GM18909 (cell line): ENCODE results near the gene WDFY3.
"Not testable (repeated sequence)": the region's sequence is repeated elsewhere in the genome, so short reads cannot be mapped to it uniquely, and the experiment has no call there.

Experiments
- ATAC-seq: cut with Tn5 transposase; IDR thresholded peaks from one replicate; pipeline ENCODE4 v1.9.1; 2021; ENCODE audit warnings: mild to moderate bottlenecking; ENCODE audit not compliant: unreplicated experiment, poor library complexity

WDFY3 gene

DNA sequence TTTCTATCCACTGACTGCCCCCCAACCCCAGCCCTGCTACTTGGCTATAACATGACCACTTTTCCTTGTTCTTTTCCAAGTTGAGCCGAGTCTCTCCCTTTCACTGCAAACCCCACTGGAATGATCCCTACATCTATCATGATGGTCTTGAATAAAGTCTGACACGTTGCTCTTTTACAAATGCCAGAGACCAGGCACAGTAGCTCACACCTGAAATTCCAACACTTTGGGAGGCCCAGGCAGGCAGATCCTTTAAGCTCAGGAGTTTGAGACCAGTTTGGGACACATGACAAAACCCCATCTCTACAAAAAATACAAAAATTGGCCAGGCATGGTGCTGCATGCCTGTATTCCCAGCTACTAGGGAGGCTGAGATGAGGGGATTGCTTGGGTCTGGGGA, 100.9 kb downstream of the WDFY3 start:
- ATAC-seq = no peak

DNA sequence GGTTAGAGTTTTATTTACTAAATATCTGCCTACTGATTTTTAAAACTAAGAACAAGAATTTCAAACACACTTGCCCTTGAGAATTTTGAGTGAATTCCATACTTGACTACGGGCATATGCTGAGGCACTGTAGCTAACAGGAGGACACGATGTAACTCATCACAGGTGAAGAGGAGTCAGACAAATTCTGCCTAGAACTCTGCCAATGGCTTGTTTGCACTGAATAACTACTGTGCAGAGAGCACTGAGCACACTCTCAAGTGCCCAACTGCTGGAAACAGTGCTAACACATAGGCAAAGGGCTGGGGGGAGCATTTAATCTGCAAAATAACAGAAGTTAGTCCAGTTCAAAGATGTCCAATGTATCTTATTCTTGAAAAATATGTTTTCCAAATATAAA, 104.4 kb downstream of the WDFY3 start:
- no peak for ATAC-seq

DNA sequence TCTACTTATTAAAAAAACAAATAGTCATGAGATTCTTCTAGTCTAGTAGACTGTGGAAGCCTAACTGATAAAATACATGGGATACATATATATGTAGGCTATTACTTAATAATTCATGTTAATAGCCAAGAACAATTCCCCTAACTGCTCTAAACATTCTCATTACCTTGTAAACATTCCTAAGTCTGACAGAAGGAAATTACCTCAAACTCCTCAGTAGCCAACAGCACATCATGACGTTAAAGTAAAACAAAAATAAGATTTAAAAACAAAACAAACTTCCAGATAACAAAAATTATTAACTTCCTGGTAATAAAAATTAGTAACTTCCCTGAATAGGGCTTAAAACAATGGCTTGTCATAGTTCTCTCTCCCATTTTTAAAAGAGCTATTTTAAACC, 109.2 kb downstream of the WDFY3 start:
- no peak for ATAC-seq

DNA sequence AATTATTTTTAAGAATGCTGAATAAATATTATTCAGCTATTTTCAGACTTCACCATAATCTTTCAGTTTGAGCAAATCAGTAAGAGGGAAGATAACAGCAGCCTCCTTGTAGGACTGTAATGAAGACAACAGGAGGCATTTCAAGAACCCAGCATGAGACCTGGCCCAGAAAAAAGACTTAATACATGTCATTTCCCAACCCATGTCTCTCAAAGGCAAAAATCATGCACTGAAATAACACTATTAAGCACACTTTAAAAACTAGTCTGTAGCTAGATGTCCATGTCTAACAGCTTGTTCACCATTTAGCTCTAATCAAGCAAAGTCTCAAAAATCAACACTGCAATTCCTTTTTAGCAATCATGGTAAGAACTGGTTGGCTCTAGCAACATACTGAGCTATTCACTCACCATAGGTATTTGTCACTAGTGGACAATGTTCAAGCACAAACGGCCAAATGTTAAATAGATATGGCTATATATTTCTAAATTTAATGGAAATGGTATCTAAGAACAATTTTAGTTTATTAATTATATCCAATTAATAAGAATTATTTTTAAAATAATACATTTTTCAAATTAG, 109.9 kb downstream of the WDFY3 start:
- no peak for ATAC-seq

DNA sequence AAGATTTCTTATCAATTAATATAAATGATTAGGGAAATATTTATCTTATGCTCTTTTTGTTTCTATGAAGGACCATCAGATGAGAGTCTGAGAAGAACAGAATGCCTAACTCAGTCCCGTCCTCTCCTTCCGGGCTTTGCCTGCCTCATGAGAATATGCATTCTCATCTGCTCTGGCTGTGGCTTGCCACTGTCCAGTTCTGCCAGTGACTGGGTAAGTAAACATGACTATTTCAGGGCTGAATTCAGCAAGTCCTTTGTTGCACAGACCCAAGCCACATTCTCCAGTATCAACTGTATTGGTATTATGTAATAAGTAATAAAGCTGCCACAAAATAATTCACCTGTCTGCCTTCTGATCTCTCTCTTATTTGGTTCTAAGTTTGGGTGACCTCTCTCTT, 110.7 kb downstream of the WDFY3 start:
- no peak for ATAC-seq

DNA sequence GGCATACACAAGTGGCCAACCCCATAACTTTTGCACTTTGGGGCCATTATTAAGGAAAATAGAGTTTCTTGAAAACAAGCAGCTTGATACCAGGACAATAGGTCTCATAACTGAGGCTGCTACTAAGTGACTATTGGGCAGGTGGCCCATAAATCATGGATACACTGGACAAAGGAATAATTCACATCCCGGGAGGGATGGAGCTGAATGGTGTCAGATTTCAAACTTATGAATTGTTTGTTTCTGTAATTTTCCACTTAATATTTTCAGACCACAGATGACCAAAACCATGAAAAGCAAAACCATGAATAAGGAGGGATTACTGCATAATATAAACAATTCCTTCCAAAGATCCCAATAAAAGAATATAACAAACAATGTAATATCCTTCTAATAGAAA, 114.4 kb downstream of the WDFY3 start:
- no peak for ATAC-seq

DNA sequence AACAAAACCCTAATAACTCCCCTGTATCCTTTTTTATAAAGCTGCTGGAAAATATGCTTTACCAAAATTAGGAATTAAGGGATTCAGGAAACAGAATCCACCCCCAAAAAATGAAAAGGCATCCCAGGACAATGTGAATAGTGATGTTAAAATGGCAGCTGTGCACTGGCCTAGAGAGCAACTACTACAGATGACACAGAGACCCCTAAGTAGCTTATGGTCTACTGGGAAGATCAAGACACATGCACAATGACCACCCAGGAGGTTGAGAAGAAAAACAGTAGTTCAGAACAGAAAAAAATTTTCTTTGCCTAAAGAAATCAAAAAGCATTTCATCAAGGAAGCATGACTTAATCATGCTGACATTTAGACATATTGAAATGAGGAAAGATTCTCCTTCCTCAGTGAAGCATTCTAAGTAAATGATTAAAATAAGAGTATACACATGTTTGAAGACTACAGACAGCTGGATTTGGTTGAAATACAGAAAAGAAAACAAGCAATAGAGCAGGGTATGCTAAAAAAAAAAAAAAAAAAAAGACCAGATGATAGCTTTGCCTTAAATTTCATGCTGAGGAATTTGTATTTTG, 117.3 kb downstream of the WDFY3 start:
- ATAC-seq = no peak

DNA sequence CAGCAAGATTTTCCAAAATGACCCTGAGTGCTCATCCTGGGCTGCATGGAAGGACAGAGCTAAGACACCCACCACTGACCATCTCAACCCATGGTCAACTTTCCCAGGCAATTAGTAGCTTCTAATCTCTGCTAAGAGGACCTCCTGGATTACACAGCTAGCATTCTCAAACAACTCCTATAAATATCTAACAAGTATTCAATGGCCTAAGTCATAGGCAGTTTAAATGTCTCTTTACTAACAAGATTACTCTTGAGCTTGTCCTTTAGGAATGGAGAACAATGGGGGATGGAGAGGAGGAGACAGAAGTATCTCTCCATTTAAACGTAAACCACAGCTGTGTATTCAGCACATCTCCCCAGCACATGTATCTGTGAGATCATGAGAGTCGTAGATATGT, 118.1 kb downstream of the WDFY3 start:
- no peak for ATAC-seq

DNA sequence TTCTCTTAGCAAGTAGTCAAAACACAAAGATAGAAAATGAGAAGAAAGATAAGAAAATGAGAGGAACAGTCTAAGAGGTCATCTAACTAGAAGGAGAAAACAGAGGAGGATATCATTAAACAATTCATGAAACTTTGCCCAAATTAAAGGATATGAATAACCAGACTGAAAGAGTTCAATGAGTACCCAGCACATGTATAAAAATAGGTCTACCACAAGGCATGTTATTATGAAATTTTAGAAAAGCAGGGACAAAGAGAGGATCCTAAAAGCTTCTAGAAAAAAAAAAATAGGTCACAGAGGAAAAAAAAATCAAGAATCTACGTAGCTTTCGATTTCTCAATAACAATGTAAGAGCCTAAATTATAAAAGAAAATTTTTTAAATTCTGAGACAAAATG, 118.5 kb downstream of the WDFY3 start:
- no peak for ATAC-seq

DNA sequence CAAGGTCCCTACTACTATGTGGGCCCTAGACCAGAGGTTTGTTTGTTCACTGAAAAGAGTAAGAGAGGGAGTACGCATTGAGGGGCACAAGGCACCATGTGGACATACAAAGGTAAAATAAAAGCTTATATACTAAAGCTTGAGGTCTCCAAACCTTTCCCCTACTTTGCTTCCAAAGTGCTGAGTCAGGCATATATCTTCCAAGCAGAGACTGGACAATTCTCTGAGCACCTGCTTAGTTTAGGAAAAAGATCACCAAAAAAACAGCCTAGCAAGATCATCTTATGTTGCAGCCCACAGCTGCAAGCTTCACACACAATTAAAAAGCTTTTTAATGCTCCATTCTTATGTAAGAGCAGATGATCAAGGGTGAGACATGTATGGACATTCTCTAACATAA, 119.5 kb downstream of the WDFY3 start:
- no peak for ATAC-seq

DNA sequence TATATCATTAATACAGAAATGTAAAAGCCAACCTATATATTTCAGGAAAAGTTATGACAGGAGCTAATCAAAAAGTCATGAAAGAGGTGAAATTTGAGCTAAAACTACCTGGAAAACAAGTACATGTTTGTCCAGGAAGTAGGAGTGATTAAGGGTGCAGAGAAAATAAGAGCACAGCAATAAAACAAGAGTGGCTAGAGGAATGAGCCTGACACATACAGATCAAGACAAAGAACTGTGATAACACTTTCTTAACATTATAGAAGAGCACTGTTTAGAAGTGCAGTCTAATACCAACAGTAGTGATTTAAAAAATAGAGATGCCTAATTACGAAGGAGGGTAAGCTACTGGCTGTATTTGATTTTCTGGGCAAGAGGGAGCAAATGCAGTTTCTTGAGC, 125.1 kb downstream of the WDFY3 start:
- no peak for ATAC-seq

DNA sequence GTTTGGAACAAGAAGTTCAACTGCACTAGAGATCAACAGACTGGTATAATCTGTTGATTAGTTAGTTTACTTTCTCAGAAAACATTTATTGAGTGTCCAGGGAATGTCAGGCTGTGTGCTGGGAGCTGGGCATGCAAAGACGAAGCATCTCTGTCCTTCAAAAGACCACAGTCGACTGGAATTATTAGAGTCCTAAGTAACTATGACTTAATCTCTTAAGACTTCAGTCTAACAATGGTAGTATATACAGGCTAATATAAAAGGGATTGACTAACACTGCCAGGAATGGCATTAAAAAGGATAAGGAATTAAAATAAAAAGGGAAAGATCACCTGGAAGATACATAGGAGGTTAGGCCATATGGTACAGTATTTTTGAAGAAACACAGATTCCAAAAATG, 128.7 kb downstream of the WDFY3 start:
- no peak for ATAC-seq

DNA sequence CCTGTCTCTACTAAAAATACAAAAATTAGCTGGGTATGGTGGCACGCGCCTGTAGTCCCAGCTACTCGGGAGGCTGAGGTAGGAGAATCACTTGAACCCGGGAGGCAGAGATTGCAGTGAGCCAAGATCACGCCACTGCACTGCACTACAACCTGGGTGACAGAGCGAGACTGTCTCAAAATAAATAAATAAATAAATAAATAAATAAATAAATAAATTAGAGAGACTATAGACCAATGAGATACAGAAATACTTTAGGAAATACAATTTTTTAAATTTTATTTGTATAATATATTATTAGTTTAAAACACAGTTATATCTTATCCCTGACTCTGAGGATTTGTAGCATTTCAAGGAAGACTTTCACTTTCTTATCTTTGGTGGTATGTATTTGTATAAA, 136.9 kb downstream of the WDFY3 start:
- ATAC-seq = not testable (repeated sequence)

DNA sequence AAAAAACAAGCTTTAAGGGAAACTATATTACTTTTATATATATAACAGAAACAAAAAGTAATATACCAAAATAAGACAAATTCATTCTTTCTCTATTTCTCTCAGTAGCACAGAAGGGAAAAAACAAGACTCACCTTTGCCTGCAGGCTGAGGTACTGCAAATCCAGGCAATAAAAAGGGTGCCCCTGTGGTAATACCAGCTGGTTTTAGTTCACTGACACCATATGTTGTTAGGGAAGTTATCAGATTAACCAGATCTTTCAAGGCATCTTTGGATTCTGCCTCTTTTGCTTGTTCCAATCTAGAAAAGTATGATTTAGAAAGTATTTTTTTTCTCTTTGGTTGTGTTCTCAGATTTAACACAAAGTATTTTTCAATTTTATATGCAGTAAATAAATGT, 139.8 kb downstream of the WDFY3 start:
- ATAC-seq = no peak

DNA sequence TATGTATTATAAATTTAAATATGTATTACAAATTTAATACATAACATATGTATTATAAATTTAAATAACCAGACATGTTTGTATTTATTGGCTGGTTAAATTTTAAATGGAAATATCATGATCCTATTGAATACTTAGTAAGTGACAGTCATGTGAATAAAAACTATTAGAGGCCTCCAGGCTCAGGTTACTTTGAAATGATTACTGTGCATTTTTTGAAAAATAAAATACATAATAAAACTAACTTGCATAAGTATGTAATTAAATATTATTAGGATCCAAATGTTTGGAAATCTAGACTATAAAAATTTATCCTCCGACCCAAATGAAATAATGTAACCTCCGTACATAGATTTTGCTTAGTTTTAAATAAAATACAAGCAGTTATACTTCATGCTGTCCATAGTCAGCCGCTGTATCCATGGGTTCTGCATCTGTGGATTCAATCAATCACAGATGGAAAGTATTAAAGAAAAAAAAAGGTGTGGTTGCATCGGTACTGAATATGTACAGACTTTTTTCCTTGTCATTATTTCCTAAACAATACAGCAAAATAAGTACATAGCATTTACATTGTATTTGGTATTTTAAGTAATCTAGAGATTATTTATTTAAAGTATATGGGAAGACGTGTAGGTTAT, 140.7 kb downstream of the WDFY3 start:
- ATAC-seq = no peak

DNA sequence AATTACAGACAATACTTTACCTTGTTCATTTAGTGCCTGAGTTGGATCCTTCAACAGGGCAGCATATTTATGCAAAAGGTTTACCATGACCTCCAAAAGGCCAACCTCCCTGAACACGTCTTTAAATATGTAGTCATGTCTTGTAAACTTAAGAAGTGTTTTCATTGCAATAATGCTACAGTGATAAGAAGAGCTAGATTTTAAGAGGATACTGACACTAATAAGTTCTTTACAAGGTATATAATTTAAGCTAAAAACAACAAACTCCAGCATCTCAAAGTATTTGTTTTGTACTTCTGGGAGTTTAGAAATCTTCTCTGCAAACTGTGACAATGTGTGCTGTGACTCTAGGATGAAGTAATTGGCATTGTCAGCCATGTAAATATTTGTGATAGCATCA, 145.4 kb downstream of the WDFY3 start:
- no peak for ATAC-seq

DNA sequence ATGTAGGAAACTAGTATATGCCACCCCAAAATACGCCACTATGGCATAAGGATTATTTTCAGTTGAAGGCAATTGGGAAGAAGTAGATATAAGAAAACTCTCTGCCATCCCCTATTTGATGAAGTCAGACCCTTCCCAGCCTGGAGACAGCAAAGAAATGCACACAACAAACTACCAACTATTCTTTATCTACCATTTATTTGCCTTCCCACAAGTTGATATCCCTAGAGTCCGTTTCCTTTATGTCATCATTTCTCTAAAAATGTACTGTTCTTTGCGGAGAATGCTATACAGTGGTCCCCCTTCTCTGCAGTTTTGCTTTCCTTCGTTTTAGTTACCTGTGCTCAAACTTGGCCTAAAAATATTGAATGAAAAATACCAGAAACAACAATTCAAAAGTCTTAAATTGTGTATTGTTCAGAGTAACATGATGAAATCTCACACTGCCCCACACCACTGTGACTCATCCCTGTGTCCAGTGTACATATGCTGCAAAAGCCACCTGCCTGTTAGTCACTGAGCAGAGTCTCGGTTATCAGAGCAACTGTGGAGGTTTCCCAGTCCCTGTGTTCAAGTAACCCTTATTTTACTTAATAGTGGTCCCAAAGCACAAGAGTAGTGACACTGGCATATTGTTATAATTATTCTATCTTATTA, 152.3 kb downstream of the WDFY3 start:
- ATAC-seq = no peak

DNA sequence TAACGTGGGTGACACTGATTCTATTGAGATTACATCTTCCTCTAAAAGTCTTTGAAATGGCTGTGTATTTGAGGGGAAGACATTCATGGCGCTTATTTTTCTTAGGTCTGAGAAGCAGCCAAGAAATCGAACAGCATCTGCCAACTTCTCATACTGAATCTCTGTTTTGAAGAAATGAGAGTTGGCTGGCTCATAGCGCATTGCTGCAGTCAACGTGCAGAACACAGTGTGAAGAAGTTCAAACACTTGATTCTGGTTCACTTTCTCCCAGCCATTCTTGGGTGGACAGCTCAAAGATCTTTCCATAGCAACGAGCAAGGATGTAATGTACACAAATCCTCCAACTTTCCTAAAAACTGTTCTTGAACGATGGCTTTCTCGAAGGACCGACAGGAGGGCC, 156.5 kb downstream of the WDFY3 start:
- no peak for ATAC-seq

DNA sequence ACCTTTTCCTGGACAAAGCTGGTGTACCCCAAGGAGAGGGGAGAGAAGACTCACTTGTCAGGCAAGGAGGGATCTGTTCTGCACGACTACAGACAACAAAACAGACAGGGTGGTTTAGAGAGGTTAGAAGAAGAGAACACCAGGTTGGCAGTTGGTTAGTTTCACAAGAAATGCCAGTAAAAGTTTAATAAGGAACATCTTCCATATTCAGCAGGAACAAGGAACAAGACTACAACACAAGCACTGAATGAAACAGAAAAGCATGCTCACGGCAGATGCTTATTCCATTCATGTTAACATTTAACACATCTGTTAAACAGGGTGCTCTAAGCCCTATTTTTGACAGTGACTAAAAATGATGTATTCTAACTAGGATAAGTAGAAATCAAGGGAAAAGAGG, 158.2 kb downstream of the WDFY3 start:
- no peak for ATAC-seq

DNA sequence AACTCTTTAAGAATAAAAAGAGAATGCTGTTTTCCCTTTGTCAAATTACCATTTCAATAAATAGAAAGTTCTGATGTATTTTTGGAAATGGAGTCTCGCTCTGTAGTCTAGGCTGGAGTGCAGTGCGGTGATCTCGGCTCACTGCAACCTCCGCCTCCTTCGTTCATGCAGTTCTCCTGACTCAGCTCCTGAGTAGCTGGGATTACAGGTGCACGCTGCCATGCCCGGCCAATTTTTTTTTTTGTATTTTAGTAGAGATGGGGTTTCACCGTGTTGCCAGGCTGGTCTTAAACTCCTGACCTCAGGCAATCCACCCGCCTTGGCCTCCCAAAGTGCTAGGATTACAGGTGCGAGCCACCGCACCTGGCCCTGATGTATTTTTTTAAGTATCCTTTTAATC, 159.9 kb downstream of the WDFY3 start:
- not testable (repeated sequence) for ATAC-seq

DNA sequence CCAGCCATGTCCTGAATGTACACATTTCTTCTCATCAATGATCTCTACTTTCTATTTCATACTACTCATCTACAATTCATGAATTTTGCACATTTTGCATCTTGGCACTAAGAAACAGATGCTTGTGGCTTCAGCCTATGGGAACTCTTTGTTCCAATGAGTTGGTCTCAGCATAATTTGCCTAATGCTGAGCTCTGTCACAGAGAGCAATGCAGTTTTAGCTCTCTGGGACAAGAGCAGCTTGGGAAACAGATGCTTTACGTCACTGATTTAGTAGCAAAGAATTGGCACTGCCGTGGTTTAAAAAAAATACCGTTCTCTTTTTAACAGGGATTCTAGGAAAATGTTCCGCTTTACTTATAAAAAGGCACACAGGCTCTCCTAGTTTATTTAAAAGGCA, 162.4 kb downstream of the WDFY3 start:
- no peak for ATAC-seq

DNA sequence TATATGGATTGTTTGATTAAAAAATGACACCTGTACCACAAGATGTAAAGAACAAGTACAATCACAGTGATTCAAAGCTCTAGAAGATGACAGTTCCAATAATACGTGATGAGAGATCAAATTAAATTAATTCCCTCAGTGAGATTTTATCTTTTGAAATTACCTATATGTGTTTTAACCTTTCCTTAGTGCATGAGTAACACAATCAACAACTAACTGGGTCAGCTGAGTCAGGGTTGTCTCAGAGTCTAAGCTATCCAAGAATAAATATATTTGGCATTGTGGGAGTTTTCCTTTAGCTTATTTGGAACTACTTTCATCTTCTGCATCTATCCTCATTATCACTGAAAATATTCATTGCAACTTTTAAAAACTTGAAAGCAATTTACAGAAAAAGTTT, 162.8 kb downstream of the WDFY3 start:
- ATAC-seq = no peak
